D721Med (cell line): ENCODE results near the gene EGF.

Source experiments
- DNase-seq: peaks from one replicate; pipeline ENCODE4 v3.0.0; 2011; ENCODE audit warnings: low spot score; ENCODE audit not compliant: insufficient read length
- FAIRE-seq: peaks from 2 replicates; lab custom pipeline; 2011; peaks lifted over from hg19 to GRCh38; lab: Jason Lieb, UNC
- TF ChIP-seq, protein P1 (sequence below): IDR thresholded peaks from 2 replicates; pipeline ENCODE4 v1.5.1; 2012; ENCODE audit warnings: mild to moderate bottlenecking, control low read depth; ENCODE audit not compliant: insufficient read depth; ENCODE audit errors: missing control alignments

EGF gene

DNA sequence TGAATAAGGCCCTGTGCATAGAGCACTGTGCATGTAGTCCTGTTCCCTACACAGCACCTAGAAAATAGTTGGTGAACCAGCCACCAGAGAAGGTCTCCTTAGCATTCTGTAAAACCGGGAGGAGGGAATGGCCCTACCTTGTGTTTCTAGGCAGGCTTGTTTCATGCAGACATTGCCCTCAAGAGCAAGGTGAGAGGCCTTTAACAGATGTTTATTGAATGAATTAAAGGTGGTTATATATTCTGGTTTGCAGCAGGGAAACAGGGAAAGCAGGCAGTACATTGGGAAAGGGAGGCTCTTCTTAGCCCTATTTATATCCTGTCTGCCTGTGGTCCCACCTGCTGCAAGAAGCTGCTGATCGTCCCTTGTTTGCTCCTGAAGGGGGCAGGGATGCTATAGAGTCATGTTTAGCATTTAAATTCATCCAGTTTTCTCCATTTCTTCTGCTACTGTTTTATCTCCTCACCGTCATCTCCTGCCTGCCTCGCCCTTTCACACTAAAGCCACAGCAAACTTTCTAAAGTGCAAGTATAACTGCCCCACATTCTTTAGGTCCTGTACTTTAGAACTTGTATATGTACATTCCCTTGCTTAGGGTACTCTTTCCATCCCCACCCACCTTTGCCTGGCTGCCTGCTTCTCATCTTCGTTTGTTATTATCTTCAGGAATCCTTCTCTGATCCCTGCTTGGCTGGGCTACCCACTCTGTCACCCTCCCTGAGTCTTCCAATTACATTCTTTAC is 60.3 kb downstream of the EGF start:
- TF ChIP-seq, protein P1, sequence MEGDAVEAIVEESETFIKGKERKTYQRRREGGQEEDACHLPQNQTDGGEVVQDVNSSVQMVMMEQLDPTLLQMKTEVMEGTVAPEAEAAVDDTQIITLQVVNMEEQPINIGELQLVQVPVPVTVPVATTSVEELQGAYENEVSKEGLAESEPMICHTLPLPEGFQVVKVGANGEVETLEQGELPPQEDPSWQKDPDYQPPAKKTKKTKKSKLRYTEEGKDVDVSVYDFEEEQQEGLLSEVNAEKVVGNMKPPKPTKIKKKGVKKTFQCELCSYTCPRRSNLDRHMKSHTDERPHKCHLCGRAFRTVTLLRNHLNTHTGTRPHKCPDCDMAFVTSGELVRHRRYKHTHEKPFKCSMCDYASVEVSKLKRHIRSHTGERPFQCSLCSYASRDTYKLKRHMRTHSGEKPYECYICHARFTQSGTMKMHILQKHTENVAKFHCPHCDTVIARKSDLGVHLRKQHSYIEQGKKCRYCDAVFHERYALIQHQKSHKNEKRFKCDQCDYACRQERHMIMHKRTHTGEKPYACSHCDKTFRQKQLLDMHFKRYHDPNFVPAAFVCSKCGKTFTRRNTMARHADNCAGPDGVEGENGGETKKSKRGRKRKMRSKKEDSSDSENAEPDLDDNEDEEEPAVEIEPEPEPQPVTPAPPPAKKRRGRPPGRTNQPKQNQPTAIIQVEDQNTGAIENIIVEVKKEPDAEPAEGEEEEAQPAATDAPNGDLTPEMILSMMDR: no peak
- no peak for FAIRE-seq
- DNase-seq: no peak

DNA sequence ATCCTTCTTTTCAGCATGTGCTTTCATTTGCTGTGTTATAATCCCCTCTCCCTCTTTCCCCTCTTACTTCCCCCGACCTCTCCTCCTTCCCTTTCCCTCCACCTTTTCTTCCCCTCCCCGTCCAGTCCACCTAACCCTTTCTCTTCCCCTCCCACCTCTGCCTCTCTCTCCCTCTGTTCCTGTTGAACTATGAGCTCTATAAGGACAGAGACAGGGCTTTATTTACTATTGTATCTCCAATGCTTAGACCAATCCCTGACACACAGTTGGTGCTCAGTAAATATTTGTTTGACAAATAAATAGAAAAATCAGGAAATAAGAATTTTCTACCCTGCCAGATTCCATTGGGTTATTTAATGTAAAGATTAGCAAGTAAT is 60.8 kb downstream of the EGF start:
- no peak for FAIRE-seq
- DNase-seq: no peak
- TF ChIP-seq, protein P1: no peak

DNA sequence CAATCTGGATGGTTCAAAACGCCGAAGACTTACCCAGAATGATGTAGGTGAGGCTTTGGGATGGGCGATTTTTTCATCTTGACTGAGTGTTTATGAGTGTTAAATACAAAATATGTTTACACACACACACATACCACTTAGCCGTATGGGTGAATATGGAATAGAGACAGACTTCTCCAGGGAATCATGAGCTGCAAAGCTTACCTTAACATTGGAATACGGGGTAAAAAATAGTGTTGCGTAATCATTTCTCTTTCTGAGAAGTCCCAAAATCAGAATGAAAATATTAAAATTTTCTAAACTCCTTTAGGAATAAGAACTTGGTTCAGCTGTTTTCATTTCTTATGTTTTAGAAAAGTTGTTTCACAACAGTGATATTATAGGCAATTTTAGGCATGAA is 63.5 kb downstream of the EGF start:
- no peak for FAIRE-seq
- TF ChIP-seq, protein P1: no peak
- no peak for DNase-seq

DNA sequence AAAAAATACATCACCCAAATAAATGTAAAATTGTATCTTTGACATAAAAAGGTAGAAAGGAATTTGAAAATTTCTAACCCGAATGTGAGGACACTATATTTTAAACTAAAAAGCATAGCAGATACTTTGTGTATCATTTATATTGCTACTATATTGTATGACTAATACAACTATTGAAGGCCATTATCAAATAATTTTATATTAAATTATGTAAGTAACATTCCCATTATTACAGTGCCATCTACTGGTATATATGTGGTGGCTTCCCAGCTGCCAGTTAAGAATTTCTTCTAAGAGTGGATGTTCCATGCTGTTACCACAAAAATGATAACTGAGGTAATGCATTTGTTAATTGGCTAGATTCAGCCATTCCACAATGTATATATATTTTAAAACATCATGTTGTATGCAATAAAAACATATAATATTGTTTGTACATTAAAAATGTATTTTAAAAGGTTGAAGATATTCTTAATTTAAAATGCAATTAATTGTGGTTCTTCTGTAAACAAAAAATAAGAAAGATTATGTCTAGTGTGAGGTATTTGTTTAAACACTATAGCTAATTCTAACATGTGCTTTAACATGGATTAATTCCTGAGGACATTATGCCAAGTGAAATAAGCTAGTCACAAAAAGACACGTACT is 65.3 kb downstream of the EGF start:
- TF ChIP-seq, protein P1: peak; percentile 69
- DNase-seq: no peak
- FAIRE-seq: no peak

DNA sequence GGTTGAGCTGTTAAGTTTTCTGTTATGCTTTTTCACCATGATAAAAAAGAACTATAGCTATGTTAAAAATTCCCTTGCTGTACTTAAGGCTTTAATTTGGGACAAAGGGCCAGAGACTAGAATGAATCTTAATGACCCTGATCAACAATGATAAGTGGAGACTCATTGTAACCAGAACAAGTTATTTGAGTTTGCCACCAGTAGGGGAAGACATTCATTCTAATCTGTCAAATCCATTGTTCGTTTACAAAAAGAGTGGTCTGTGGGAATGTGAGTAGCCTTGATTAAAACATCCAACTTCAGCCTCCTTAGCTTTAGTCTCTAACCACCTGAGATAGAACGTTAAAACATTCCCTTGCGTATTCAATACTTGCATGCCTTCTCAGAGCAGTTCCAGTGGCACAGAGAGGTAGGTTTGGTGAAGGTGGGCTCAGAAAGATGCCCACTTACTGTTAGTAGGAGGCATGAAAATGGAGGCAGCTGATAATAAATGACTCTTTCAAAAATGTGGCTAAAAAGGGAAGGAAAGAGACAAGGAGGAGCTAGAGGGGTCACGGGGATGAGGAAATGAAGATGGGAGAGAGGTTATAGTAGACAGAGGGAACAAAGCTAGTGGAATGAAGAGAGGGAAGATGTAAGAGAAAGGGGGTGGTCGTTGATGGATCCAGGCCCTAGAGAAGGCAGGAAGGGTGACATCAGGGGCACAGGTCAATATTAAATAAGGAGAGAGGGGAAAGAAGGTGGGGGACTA is 66.2 kb downstream of the EGF start:
- no peak for DNase-seq
- TF ChIP-seq, protein P1: no peak
- FAIRE-seq: no peak

DNA sequence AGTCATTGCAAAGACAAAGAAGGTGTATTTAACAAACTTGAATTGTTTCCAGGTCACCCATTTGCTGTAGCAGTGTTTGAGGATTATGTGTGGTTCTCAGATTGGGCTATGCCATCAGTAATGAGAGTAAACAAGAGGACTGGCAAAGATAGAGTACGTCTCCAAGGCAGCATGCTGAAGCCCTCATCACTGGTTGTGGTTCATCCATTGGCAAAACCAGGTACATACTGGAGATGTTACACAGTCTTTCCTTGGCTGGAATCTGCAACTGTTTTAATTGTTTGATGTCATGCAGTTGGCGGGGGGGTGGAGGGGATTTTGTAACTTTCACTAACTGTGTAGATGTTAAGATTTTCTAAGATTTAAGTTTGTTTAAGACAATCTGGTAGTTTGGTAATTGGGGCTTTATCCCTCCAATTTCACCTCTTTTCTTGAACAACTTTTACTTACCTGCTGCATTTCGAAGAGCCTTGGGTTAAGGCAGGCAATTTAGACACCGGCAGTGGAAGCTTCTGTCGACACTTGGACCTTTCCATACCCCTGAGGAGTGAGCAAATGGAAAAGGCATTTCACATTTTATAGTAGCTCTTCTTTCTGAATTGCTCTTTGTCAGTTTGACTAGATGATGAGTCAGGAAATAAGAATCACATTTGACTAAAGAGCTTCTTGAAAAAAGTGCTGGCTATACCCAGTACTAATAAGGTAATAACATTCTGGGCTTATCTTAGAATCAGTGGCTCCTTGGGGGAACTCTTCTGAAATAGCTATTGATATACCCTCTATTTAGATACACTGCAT is 67.4 kb downstream of the EGF start:
- FAIRE-seq (no peak), DNase-seq (no peak)

More for the DNA sequence above, 67.4 kb downstream of the EGF start:
- TF ChIP-seq, protein P1: no peak
